Upper lobe of left lung (tissue), 6 donors: ENCODE data around the gene NAPSA. TPM values are rescaled to one million over a fixed set of nuclear protein-coding genes. Genes with fewer than 3 reads are reported as not detected.

Experiments
- ATAC-seq, 2 donors: fragments of 200-7000 bp; cut with Tn5 transposase; one replicate each; pipeline ENCODE4 v1.9.1; 2022; ENCODE audit warnings: mild to moderate bottlenecking in 2 of 2, moderate library complexity in 2 of 2; ENCODE audit not compliant: low FRiP score in 2 of 2
- DNase-seq, 2 donors: peaks; one replicate each; pipeline ENCODE4 v3.0.0-alpha.2; 2019 to 2020
- H3K27ac ChIP-seq, 4 donors: fragments of 200-600 bp; sonication (generic); one replicate each; pipeline ENCODE4 v1.5.1; 2016 to 2019
- H3K27me3 ChIP-seq, 4 donors: fragments of 200-600 bp; sonication (generic); one replicate each; pipeline ENCODE4 v1.5.1; 2017 to 2019
- H3K36me3 ChIP-seq, 4 donors: fragments of 200-600 bp; sonication (generic); one replicate each; pipeline ENCODE4 v1.5.1; 2016 to 2019
- H3K4me1 ChIP-seq, 4 donors: fragments of 200-600 bp; sonication (generic); one replicate each; pipeline ENCODE4 v1.5.1; 2018 to 2019
- H3K4me3 ChIP-seq, 4 donors: fragments of 200-600 bp; sonication (generic); one replicate each; pipeline ENCODE4 v1.5.1; 2017 to 2019; ENCODE audit warnings: mild to moderate bottlenecking in 2 of 4, moderate library complexity in 1 of 4
- H3K9me3 ChIP-seq, 4 donors: fragments of 200-600 bp; sonication (generic); one replicate each; pipeline ENCODE4 v1.5.1; 2018 to 2019
- CTCF ChIP-seq, 6 experiments: fragments of 450-650 bp in 4 of 6; fragments of 200-600 bp in 2 of 6; sonication (generic) in 2 of 6; IDR thresholded peaks; one replicate each; pipeline ENCODE4 v1.5.1; 2016 to 2019; ENCODE audit warnings: antibody characterized with exemption in 6 of 6
- EP300 ChIP-seq, 4 donors: sonication (generic); formaldehyde crosslinking; IDR thresholded peaks; one replicate each; pipeline ENCODE4 v1.5.1; 2017; ENCODE audit warnings: antibody characterized with exemption in 4 of 4, control low read depth in 2 of 4
- POLR2A ChIP-seq, 4 donors: fragments of 450-650 bp; IDR thresholded peaks; one replicate each; pipeline ENCODE4 v1.5.1; 2016 to 2017; ENCODE audit warnings: antibody characterized with exemption in 4 of 4, mild to moderate bottlenecking in 2 of 4
- POLR2AphosphoS5 ChIP-seq, 2 donors: sonication (generic); formaldehyde crosslinking; IDR thresholded peaks; one replicate each; pipeline ENCODE4 v1.5.1; 2017; ENCODE audit warnings: antibody characterized with exemption in 2 of 2
- WGBS, 2 donors: methylation state at CpG; one replicate each; pipeline ENCODE4 v1.1.5; 2017 to 2018; 5-methylcytosine and 5-hydroxymethylcytosine counted together
- total RNA-seq, 6 donors: library from RNA; depleted of rRNA in 4 of 6; stranded (reverse); fragments of >200 nt in 4 of 6; gene quantifications; one replicate each; pipeline versions ENCODE4 v1.1.0 to v1.2.1, GENCODE V29; 2016 to 2021
- donor health status: DM: no; HTN: no; CAD: no; lungs with moderate emphysema.
- donor health status: DM: no; HTN: yes; CAD: no; lungs with severe emphysema.

The NAPSA gene
- total RNA-seq, 6 donors from 2014 or later, result 1,043 to 3,140 (median 1,660) TPM

GRCh38 chr19:50329146-50329925 lies 36.1 kb downstream of the NAPSA start, which contains the start of gene KCNC3:
Gene KCNC3, minus strand, starts transcription at chr19:50329377. Its CDS starts 295 bp downstream, at chr19:50329082.
- DNase-seq (peak; percentile 99 to 100), ATAC-seq (peak; percentile 89 to 95)
- Histone ChIP-seq H3K9me3 (peaks cover 0 to 3% (median 0%) of the 10 kb centered on the region in 4 donors), H3K4me3 (peak within 1 kb of the TSS; percentile 22 to 51 (median 45)), H3K27me3 (peaks cover 0 to 32% (median 3%) of the 10 kb centered on the region in 4 donors), H3K27ac (peak within 1 kb of the TSS; percentile 36 to 77 (median 56)), H3K4me1 (peaks cover 53 to 79% (median 64%) of the 10 kb centered on the region in 4 donors), H3K36me3 (no peaks in the 10 kb centered on the region)
- no peak for TF ChIP-seq EP300 (IDR thresholded peaks at IDR 0.05)
- TF ChIP-seq CTCF (IDR thresholded peaks at IDR 0.05), result peak in 1 of 6 experiments; percentile 16
- TF ChIP-seq POLR2A (IDR thresholded peaks at IDR 0.05), result peak in 2 of 4 donors; percentile 43 to 70
- TF ChIP-seq POLR2AphosphoS5 (IDR thresholded peaks at IDR 0.05), result peak in 1 of 2 donors; percentile 90
- 1 to 2% methylated on average over 37 to 40 of the region's 43 CpGs for WGBS, 2 donors

GRCh38 chr19:50328873-50329145 lies 36.6 kb downstream of the NAPSA start:
- Histone ChIP-seq H3K27ac (no peak overlapping the region), H3K4me3 (peak overlapping the region in 3 of 4 donors; percentile 40 to 51 (median 50)), H3K36me3 (no peaks in the 10 kb centered on the region), H3K4me1 (peaks cover 49 to 75% (median 60%) of the 10 kb centered on the region in 4 donors), H3K27me3 (peaks cover 0 to 32% (median 3%) of the 10 kb centered on the region in 4 donors), H3K9me3 (peaks cover 0 to 3% (median 0%) of the 10 kb centered on the region in 4 donors)
- ATAC-seq (no peak), DNase-seq (peak in 1 of 2 donors; percentile 94)
- no peak for TF ChIP-seq EP300 (IDR thresholded peaks at IDR 0.05)
- peak in 1 of 6 experiments; percentile 7 for TF ChIP-seq CTCF (IDR thresholded peaks at IDR 0.05)
- TF ChIP-seq POLR2A (IDR thresholded peaks at IDR 0.05), result no peak
- WGBS, 2 donors, result 1% methylated on average over 34 of the region's 40 CpGs; no CpG with 5 or more reads in 1 of the 2 donors

- ATAC-seq, result no peak
- H3K4me1 ChIP-seq, result peaks cover 48 to 70% (median 57%) of the 10 kb centered on the region in 4 donors
- H3K9me3 ChIP-seq, result peaks cover 0 to 3% (median 0%) of the 10 kb centered on the region in 4 donors
- 0 to 7% methylated on average over 3 to 55 of the region's 104 CpGs for WGBS, 2 donors
- H3K27ac ChIP-seq, result peak overlapping the region in 1 of 4 donors; percentile 44
- H3K27me3 ChIP-seq, result peaks cover 0 to 32% (median 3%) of the 10 kb centered on the region in 4 donors
- H3K36me3 ChIP-seq, result peaks cover 0 to 2% (median 0%) of the 10 kb centered on the region in 4 donors
- peak overlapping the region; percentile 22 to 51 (median 45) for H3K4me3 ChIP-seq
- no peak for TF ChIP-seq EP300 (IDR thresholded peaks at IDR 0.05)
- no peak for TF ChIP-seq POLR2A (IDR thresholded peaks at IDR 0.05)
- peak; percentile 10 to 50 (median 36) for TF ChIP-seq CTCF (IDR thresholded peaks at IDR 0.05)
- no peak for TF ChIP-seq POLR2AphosphoS5 (IDR thresholded peaks at IDR 0.05)
- DNase-seq, result peak in 1 of 2 donors; percentile 90
Observed at GRCh38 chr19:50328224-50328872, 37.1 kb downstream of the NAPSA start.

- H3K27me3 ChIP-seq, result peaks cover 0 to 32% (median 1%) of the 10 kb centered on the region in 4 donors
- WGBS, 2 donors, result 24 to 29% methylated on average over 15 to 18 of the region's 20 CpGs
- ATAC-seq (no peak), DNase-seq (no peak)
- H3K4me1 ChIP-seq, result peaks cover 41 to 63% (median 51%) of the 10 kb centered on the region in 4 donors
- no peak overlapping the region for H3K27ac ChIP-seq
- TF ChIP-seq EP300 (IDR thresholded peaks at IDR 0.05) (no peak), CTCF (IDR thresholded peaks at IDR 0.05) (no peak), POLR2AphosphoS5 (IDR thresholded peaks at IDR 0.05) (no peak), POLR2A (IDR thresholded peaks at IDR 0.05) (no peak)
- peaks cover 0 to 4% (median 0%) of the 10 kb centered on the region in 4 donors for H3K36me3 ChIP-seq
- H3K9me3 ChIP-seq, result peaks cover 0 to 3% (median 0%) of the 10 kb centered on the region in 4 donors
- peak overlapping the region in 3 of 4 donors; percentile 40 to 51 (median 50) for H3K4me3 ChIP-seq
Observed at GRCh38 chr19:50327461-50328223, 37.8 kb downstream of the NAPSA start.
